Measurements from ENCODE around the gene STK32A.

Gene STK32A

GRCh38 chr5:147411359-147412319, 176.8 kb downstream of the STK32A start:
- Histone ChIP-seq H3F3A (ENCODE audit: control insufficient read depth, insufficient read depth) (no peaks in the 10 kb centered on the region), H4K20me1 (ENCODE audit: control insufficient read depth, insufficient read depth, low read depth, low read length) (no peaks in the 10 kb centered on the region), H3K36me3 (ENCODE audit: control insufficient read depth, low read length) (no peaks in the 10 kb centered on the region), H3K4me2 (ENCODE audit: low read length) (no peak overlapping the region), H3K79me2 (ENCODE audit: control insufficient read depth, low read length) (no peaks in the 10 kb centered on the region), H3K9me2 (replicated peaks; ENCODE audit: control insufficient read depth, low read length) (no peaks in the 10 kb centered on the region), H3K4me3 (ENCODE audit: low read length) (no peak overlapping the region), H3K4me1 (ENCODE audit: control insufficient read depth, low read length) (no peaks in the 10 kb centered on the region), H3K9me3 (ENCODE audit: control insufficient read depth, insufficient read depth, low read length) (no peaks in the 10 kb centered on the region), H3K27me3 (ENCODE audit: control insufficient read depth, low read length) (no peaks in the 10 kb centered on the region), H3K27ac (ENCODE audit: low read depth, low read length) (no peak overlapping the region)
- TF ChIP-seq, protein P1, sequence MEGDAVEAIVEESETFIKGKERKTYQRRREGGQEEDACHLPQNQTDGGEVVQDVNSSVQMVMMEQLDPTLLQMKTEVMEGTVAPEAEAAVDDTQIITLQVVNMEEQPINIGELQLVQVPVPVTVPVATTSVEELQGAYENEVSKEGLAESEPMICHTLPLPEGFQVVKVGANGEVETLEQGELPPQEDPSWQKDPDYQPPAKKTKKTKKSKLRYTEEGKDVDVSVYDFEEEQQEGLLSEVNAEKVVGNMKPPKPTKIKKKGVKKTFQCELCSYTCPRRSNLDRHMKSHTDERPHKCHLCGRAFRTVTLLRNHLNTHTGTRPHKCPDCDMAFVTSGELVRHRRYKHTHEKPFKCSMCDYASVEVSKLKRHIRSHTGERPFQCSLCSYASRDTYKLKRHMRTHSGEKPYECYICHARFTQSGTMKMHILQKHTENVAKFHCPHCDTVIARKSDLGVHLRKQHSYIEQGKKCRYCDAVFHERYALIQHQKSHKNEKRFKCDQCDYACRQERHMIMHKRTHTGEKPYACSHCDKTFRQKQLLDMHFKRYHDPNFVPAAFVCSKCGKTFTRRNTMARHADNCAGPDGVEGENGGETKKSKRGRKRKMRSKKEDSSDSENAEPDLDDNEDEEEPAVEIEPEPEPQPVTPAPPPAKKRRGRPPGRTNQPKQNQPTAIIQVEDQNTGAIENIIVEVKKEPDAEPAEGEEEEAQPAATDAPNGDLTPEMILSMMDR (IDR thresholded peaks at IDR 0.05; ENCODE audit: low read depth, low read length, poor library complexity, severe bottlenecking): no peak
- no peak for TF ChIP-seq EZH2phosphoT487 (IDR thresholded peaks at IDR 0.05; ENCODE audit: borderline replicate concordance, low read length)

DNA sequence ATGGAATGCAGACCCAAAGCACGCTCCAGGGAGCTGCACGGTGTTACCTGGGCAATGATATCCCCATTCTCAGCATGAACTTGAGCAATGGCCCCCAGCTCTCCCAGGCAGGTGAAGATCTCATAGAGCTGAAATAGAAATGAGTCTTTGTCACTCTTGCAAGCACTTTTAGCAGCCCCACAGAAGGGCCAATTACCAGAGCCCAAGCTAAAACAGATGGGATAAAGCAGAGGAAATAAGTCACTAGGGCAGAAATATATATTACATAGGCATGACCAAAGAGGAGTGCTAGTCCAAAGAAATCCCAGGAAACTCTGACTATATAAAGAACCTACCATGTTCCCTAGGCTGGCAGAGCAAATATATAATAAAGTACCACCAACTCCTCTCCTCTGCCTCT, 177.7 kb downstream of the STK32A start:
- Histone ChIP-seq H3K4me3 (ENCODE audit: low read length) (no peak overlapping the region), H3F3A (ENCODE audit: control insufficient read depth, insufficient read depth) (no peaks in the 10 kb centered on the region), H3K79me2 (ENCODE audit: control insufficient read depth, low read length) (no peaks in the 10 kb centered on the region), H4K20me1 (ENCODE audit: control insufficient read depth, insufficient read depth, low read depth, low read length) (no peaks in the 10 kb centered on the region), H3K27ac (ENCODE audit: low read depth, low read length) (no peak overlapping the region), H3K27me3 (ENCODE audit: control insufficient read depth, low read length) (no peaks in the 10 kb centered on the region), H3K9me2 (replicated peaks; ENCODE audit: control insufficient read depth, low read length) (no peaks in the 10 kb centered on the region), H3K9me3 (ENCODE audit: control insufficient read depth, insufficient read depth, low read length) (no peaks in the 10 kb centered on the region), H3K4me1 (ENCODE audit: control insufficient read depth, low read length) (no peaks in the 10 kb centered on the region), H3K36me3 (ENCODE audit: control insufficient read depth, low read length) (no peaks in the 10 kb centered on the region), H3K4me2 (ENCODE audit: low read length) (no peak overlapping the region)
- TF ChIP-seq, protein P1 (IDR thresholded peaks at IDR 0.05; ENCODE audit: low read depth, low read length, poor library complexity, severe bottlenecking): no peak
- no peak for TF ChIP-seq EZH2phosphoT487 (IDR thresholded peaks at IDR 0.05; ENCODE audit: borderline replicate concordance, low read length)

- Histone ChIP-seq H3K27ac (ENCODE audit: low read depth, low read length) (no peak overlapping the region), H3K9me2 (replicated peaks; ENCODE audit: control insufficient read depth, low read length) (no peaks in the 10 kb centered on the region), H3K27me3 (ENCODE audit: control insufficient read depth, low read length) (no peaks in the 10 kb centered on the region), H4K20me1 (ENCODE audit: control insufficient read depth, insufficient read depth, low read depth, low read length) (no peaks in the 10 kb centered on the region), H3K4me1 (ENCODE audit: control insufficient read depth, low read length) (no peaks in the 10 kb centered on the region), H3K36me3 (ENCODE audit: control insufficient read depth, low read length) (no peaks in the 10 kb centered on the region), H3K79me2 (ENCODE audit: control insufficient read depth, low read length) (no peaks in the 10 kb centered on the region), H3K4me2 (ENCODE audit: low read length) (no peak overlapping the region), H3F3A (ENCODE audit: control insufficient read depth, insufficient read depth) (no peaks in the 10 kb centered on the region), H3K4me3 (ENCODE audit: low read length) (no peak overlapping the region), H3K9me3 (ENCODE audit: control insufficient read depth, insufficient read depth, low read length) (no peaks in the 10 kb centered on the region)
- no peak for TF ChIP-seq EZH2phosphoT487 (IDR thresholded peaks at IDR 0.05; ENCODE audit: borderline replicate concordance, low read length)
- TF ChIP-seq, protein P1 (IDR thresholded peaks at IDR 0.05; ENCODE audit: low read depth, low read length, poor library complexity, severe bottlenecking): no peak
Measured at GRCh38 chr5:147413266-147413665, 178.4 kb downstream of the STK32A start.

Data from DOHH2 (cell line).